Activated naive CD4-positive, alpha-beta T cell treated with anti-CD3 and anti-CD28 coated beads, Interleukin-2, amount 50 U/mL, for 72 hours (primary cell): ENCODE results near the gene GAS2. TPM values are rescaled to one million over a fixed set of nuclear protein-coding genes. Genes with fewer than 3 reads are reported as not detected.
A peak's percentile ranks its signal among the peaks of the same experiment; 100 is the strongest.

Experiments used
- ATAC-seq, 2 donors: fragments of 150-1000 bp; cut with Tn5 transposase; 2 replicates each; pipeline ENCODE4 v1.10.0; 2021; ENCODE audit warnings: mild to moderate bottlenecking in 2 of 2, moderate library complexity in 2 of 2
- DNase-seq, 2 donors: peaks; one replicate each; pipeline ENCODE4 v3.0.0; 2021 to 2022; ENCODE audit warnings: low spot score in 2 of 2
- H3K27ac Mint-ChIP-seq, 2 donors: one replicate each; pipeline ENCODE4 v1.8.0; 2022; ENCODE audit warnings: mild to moderate bottlenecking in 2 of 2, mixed read lengths in 2 of 2
- H3K36me3 Mint-ChIP-seq, 2 donors: one replicate each; pipeline ENCODE4 v1.8.0; 2022; ENCODE audit warnings: mixed read lengths in 2 of 2
- H3K9me3 Mint-ChIP-seq, 2 donors: one replicate each; pipeline ENCODE4 v1.8.0; 2022; ENCODE audit warnings: mixed read lengths in 2 of 2
- total RNA-seq, 2 donors: library from RNA; stranded (reverse); gene quantifications; one replicate each; pipeline ENCODE4 v1.2.3, GENCODE V29; 2022

GAS2 gene
- total RNA-seq, 2 donors from 2014 or later, result 2.0 to 3.2 TPM

- ATAC-seq (peak in 1 of 2 donors; percentile 95), DNase-seq (no peak)
- no peak overlapping the region for H3K27ac Mint-ChIP-seq
- peaks cover 0 to 13% of the 10 kb centered on the region in 2 donors for H3K36me3 Mint-ChIP-seq
- no peaks in the 10 kb centered on the region for H3K9me3 Mint-ChIP-seq
Measured at GRCh38 chr11:22742157-22742613, 75.8 kb downstream of the GAS2 start.

- H3K27ac Mint-ChIP-seq, result no peak overlapping the region
- ATAC-seq, result no peak
- no peaks in the 10 kb centered on the region for H3K9me3 Mint-ChIP-seq
- H3K36me3 Mint-ChIP-seq, result peaks cover 0 to 3% of the 10 kb centered on the region in 2 donors
- DNase-seq, result no peak
Measured at GRCh38 chr11:22749536-22749935, 83.1 kb downstream of the GAS2 start.

GRCh38 chr11:22752908-22753310 is 86.5 kb downstream of the GAS2 start:
- DNase-seq, result no peak
- Mint-ChIP-seq H3K27ac (peak overlapping the region in 1 of 2 donors; percentile 44), H3K36me3 (no peaks in the 10 kb centered on the region), H3K9me3 (no peaks in the 10 kb centered on the region)
- ATAC-seq, result peak in 1 of 2 donors; percentile 78

GRCh38 chr11:22753416-22753815 is 87.0 kb downstream of the GAS2 start:
- Mint-ChIP-seq H3K9me3 (no peaks in the 10 kb centered on the region), H3K36me3 (no peaks in the 10 kb centered on the region), H3K27ac (no peak overlapping the region)
- ATAC-seq (no peak), DNase-seq (no peak)

- Mint-ChIP-seq H3K36me3 (no peaks in the 10 kb centered on the region), H3K27ac (no peak overlapping the region), H3K9me3 (no peaks in the 10 kb centered on the region)
- no peak for DNase-seq
- no peak for ATAC-seq
Measured at GRCh38 chr11:22761066-22761465, 94.7 kb downstream of the GAS2 start.

- ATAC-seq, result no peak
- no peak for DNase-seq
- Mint-ChIP-seq H3K9me3 (no peaks in the 10 kb centered on the region), H3K27ac (no peak overlapping the region), H3K36me3 (no peaks in the 10 kb centered on the region)
Measured at GRCh38 chr11:22763166-22763565, 96.8 kb downstream of the GAS2 start.

- DNase-seq, result no peak
- Mint-ChIP-seq H3K9me3 (no peaks in the 10 kb centered on the region), H3K27ac (no peak overlapping the region), H3K36me3 (no peaks in the 10 kb centered on the region)
- no peak for ATAC-seq
Measured at GRCh38 chr11:22764735-22765134, 98.3 kb downstream of the GAS2 start.

- Mint-ChIP-seq H3K36me3 (no peaks in the 10 kb centered on the region), H3K9me3 (no peaks in the 10 kb centered on the region), H3K27ac (no peak overlapping the region)
- no peak for DNase-seq
- ATAC-seq, result no peak
Measured at GRCh38 chr11:22768281-22768680, 101.9 kb downstream of the GAS2 start.

GRCh38 chr11:22769081-22769480 is 102.7 kb downstream of the GAS2 start:
- ATAC-seq (no peak), DNase-seq (no peak)
- H3K9me3 Mint-ChIP-seq, result no peaks in the 10 kb centered on the region
- no peak overlapping the region for H3K27ac Mint-ChIP-seq
- no peaks in the 10 kb centered on the region for H3K36me3 Mint-ChIP-seq

GRCh38 chr11:22774716-22775115 is 108.3 kb downstream of the GAS2 start:
- Mint-ChIP-seq H3K9me3 (no peaks in the 10 kb centered on the region), H3K27ac (peak overlapping the region; percentile 15 to 29)
- no peak for ATAC-seq

GRCh38 chr11:22775248-22775647 is 108.8 kb downstream of the GAS2 start:
- Mint-ChIP-seq H3K36me3 (no peaks in the 10 kb centered on the region), H3K27ac (no peak overlapping the region), H3K9me3 (no peaks in the 10 kb centered on the region)
- ATAC-seq (no peak), DNase-seq (no peak)

More at GRCh38 chr11:22774716-22775115, 108.3 kb downstream of the GAS2 start:
- no peak for DNase-seq
- no peaks in the 10 kb centered on the region for H3K36me3 Mint-ChIP-seq

- no peak overlapping the region for H3K27ac Mint-ChIP-seq
- no peaks in the 10 kb centered on the region for H3K9me3 Mint-ChIP-seq
- no peak for DNase-seq
- no peak for ATAC-seq
- H3K36me3 Mint-ChIP-seq, result no peaks in the 10 kb centered on the region
Measured at GRCh38 chr11:22778642-22779041, 112.2 kb downstream of the GAS2 start.

GRCh38 chr11:22779850-22780249 is 113.4 kb downstream of the GAS2 start:
- no peak overlapping the region for H3K27ac Mint-ChIP-seq
- ATAC-seq, result no peak
- no peaks in the 10 kb centered on the region for H3K36me3 Mint-ChIP-seq
- no peaks in the 10 kb centered on the region for H3K9me3 Mint-ChIP-seq
- DNase-seq, result no peak

GRCh38 chr11:22780952-22781593 is 114.7 kb downstream of the GAS2 start:
- ATAC-seq (no peak), DNase-seq (no peak)
- H3K9me3 Mint-ChIP-seq, result no peaks in the 10 kb centered on the region
- no peaks in the 10 kb centered on the region for H3K36me3 Mint-ChIP-seq
- no peak overlapping the region for H3K27ac Mint-ChIP-seq

GRCh38 chr11:22785251-22785650 is 118.8 kb downstream of the GAS2 start:
- H3K9me3 Mint-ChIP-seq, result no peaks in the 10 kb centered on the region
- no peaks in the 10 kb centered on the region for H3K36me3 Mint-ChIP-seq
- DNase-seq (no peak), ATAC-seq (no peak)
- H3K27ac Mint-ChIP-seq, result no peak overlapping the region

- H3K9me3 Mint-ChIP-seq, result no peaks in the 10 kb centered on the region
- H3K27ac Mint-ChIP-seq, result no peak overlapping the region
- H3K36me3 Mint-ChIP-seq, result no peaks in the 10 kb centered on the region
- no peak for ATAC-seq
- DNase-seq, result no peak
Measured at GRCh38 chr11:22786475-22786874, 120.1 kb downstream of the GAS2 start.

- H3K9me3 Mint-ChIP-seq, result no peaks in the 10 kb centered on the region
- ATAC-seq (no peak), DNase-seq (no peak)
- no peak overlapping the region for H3K27ac Mint-ChIP-seq
- no peaks in the 10 kb centered on the region for H3K36me3 Mint-ChIP-seq
Measured at GRCh38 chr11:22787055-22787454, 120.6 kb downstream of the GAS2 start.

- H3K9me3 Mint-ChIP-seq, result no peaks in the 10 kb centered on the region
- ATAC-seq, result peak in 1 of 2 donors; percentile 64
- H3K36me3 Mint-ChIP-seq, result no peaks in the 10 kb centered on the region
- no peak overlapping the region for H3K27ac Mint-ChIP-seq
- DNase-seq, result peak in 1 of 2 donors; percentile 20
Measured at GRCh38 chr11:22787551-22788162, 121.2 kb downstream of the GAS2 start.
